Peyer's patch (tissue), 4 donors: ENCODE results near the gene MAML2. TPM values are rescaled to one million over a fixed set of nuclear protein-coding genes. Genes with fewer than 3 reads are reported as not detected.

Experiments used
- DNase-seq, 3 donors: peaks; one replicate each; pipeline ENCODE4 v3.0.0-alpha.2; 2017 to 2019
- H3K27ac ChIP-seq, 4 donors: fragments of 200-600 bp; sonication (generic); one replicate each; pipeline ENCODE4 v1.5.1; 2016 to 2019
- H3K27me3 ChIP-seq, 2 donors: fragments of 200-600 bp; sonication (generic); one replicate each; pipeline ENCODE4 v1.5.1; 2019
- H3K36me3 ChIP-seq, 3 donors: fragments of 200-600 bp; sonication (generic); one replicate each; pipeline ENCODE4 v1.5.1; 2016 to 2019
- H3K4me1 ChIP-seq, 4 donors: fragments of 200-600 bp; sonication (generic); one replicate each; pipeline ENCODE4 v1.5.1; 2016 to 2019
- H3K4me3 ChIP-seq, 4 donors: fragments of 200-600 bp; sonication (generic); 1 replicate in 3 of 4; 2 replicates in 1 of 4; pipeline ENCODE4 v1.5.1; 2016 to 2019; ENCODE audit warnings: mild to moderate bottlenecking in 1 of 4
- H3K9me3 ChIP-seq, 4 donors: fragments of 200-600 bp; sonication (generic); one replicate each; pipeline ENCODE4 v1.5.1; 2016 to 2019; ENCODE audit warnings: mild to moderate bottlenecking in 1 of 4
- POLR2A ChIP-seq, 2 donors: fragments of 450-650 bp; IDR thresholded peaks; one replicate each; pipeline ENCODE4 v1.5.1; 2017; ENCODE audit warnings: antibody characterized with exemption in 2 of 2, mild to moderate bottlenecking in 2 of 2, moderate library complexity in 2 of 2
- total RNA-seq, 4 donors: library from RNA; depleted of rRNA; stranded (reverse); fragments of >200 nt; gene quantifications; one replicate each; pipeline ENCODE4 v1.1.0, GENCODE V29; 2016
- TF ChIP-seq, protein P1 (sequence below), 6 experiments: fragments of 450-650 bp in 4 of 6; fragments of 200-600 bp in 2 of 6; sonication (generic) in 1 of 6; IDR thresholded peaks; one replicate each; pipeline ENCODE4 v1.5.1; 2017 to 2019; ENCODE audit warnings: antibody characterized with exemption in 6 of 6, mild to moderate bottlenecking in 3 of 6, moderate library complexity in 1 of 6

Gene MAML2
- total RNA-seq, 4 donors from 2014 or later, result 8.4 to 60.2 (median 22.7) TPM

- Histone ChIP-seq H3K4me1 (peaks cover 0 to 26% (median 8%) of the 10 kb centered on the region in 4 donors), H3K27ac (no peak overlapping the region)
- TF ChIP-seq POLR2A (IDR thresholded peaks at IDR 0.05), result no peak
- TF ChIP-seq, protein P1, sequence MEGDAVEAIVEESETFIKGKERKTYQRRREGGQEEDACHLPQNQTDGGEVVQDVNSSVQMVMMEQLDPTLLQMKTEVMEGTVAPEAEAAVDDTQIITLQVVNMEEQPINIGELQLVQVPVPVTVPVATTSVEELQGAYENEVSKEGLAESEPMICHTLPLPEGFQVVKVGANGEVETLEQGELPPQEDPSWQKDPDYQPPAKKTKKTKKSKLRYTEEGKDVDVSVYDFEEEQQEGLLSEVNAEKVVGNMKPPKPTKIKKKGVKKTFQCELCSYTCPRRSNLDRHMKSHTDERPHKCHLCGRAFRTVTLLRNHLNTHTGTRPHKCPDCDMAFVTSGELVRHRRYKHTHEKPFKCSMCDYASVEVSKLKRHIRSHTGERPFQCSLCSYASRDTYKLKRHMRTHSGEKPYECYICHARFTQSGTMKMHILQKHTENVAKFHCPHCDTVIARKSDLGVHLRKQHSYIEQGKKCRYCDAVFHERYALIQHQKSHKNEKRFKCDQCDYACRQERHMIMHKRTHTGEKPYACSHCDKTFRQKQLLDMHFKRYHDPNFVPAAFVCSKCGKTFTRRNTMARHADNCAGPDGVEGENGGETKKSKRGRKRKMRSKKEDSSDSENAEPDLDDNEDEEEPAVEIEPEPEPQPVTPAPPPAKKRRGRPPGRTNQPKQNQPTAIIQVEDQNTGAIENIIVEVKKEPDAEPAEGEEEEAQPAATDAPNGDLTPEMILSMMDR (IDR thresholded peaks at IDR 0.05), result no peak
These were observed 49.9 kb downstream of the MAML2 start for GRCh38 chr11:96293109-96293508.

GRCh38 chr11:96292291-96293010 lies 50.5 kb downstream of the MAML2 start:
- H3K4me1 ChIP-seq, result peaks cover 0 to 26% (median 8%) of the 10 kb centered on the region in 4 donors
- no peak for DNase-seq
- TF ChIP-seq, protein P1 (IDR thresholded peaks at IDR 0.05), result no peak
- TF ChIP-seq POLR2A (IDR thresholded peaks at IDR 0.05), result no peak
- H3K9me3 ChIP-seq, result no peaks in the 10 kb centered on the region
- H3K27me3 ChIP-seq, result no peaks in the 10 kb centered on the region
- H3K4me3 ChIP-seq, result no peak overlapping the region
- H3K36me3 ChIP-seq, result no peaks in the 10 kb centered on the region
- no peak overlapping the region for H3K27ac ChIP-seq

More at GRCh38 chr11:96293109-96293508, 49.9 kb downstream of the MAML2 start:
- H3K27me3 ChIP-seq, result no peaks in the 10 kb centered on the region
- H3K9me3 ChIP-seq, result no peaks in the 10 kb centered on the region
- H3K36me3 ChIP-seq, result no peaks in the 10 kb centered on the region
- no peak overlapping the region for H3K4me3 ChIP-seq
- DNase-seq, result no peak

- no peak overlapping the region for H3K27ac ChIP-seq
These were observed 52.4 kb downstream of the MAML2 start for GRCh38 chr11:96290631-96291030.

DNA sequence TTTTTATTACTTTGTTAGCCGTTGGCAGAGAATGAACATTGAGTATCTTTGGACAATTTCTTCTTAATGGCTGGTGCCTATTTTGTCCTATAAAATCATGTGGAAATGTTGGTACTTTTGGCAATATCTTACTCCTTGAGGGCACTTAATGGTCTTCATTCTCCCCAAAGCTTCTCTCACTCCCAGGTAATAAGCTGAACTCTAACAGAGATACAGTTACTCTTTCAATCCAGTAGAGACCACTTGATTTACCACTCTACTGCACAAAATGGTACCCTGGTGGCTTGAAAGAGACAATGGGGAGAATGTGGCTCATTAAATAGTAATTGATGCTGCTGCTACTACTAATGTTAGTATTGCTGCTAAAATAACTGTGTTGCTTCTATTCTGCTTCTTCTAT lies 53.0 kb downstream of the MAML2 start:
- Histone ChIP-seq H3K9me3 (no peaks in the 10 kb centered on the region), H3K27me3 (no peaks in the 10 kb centered on the region), H3K4me3 (no peak overlapping the region), H3K27ac (no peak overlapping the region), H3K4me1 (peaks cover 0 to 26% (median 8%) of the 10 kb centered on the region in 4 donors), H3K36me3 (no peaks in the 10 kb centered on the region)
- no peak for DNase-seq
- TF ChIP-seq, protein P1 (IDR thresholded peaks at IDR 0.05), result no peak
- TF ChIP-seq POLR2A (IDR thresholded peaks at IDR 0.05), result no peak

More at GRCh38 chr11:96290631-96291030, 52.4 kb downstream of the MAML2 start:
- Histone ChIP-seq H3K27me3 (no peaks in the 10 kb centered on the region), H3K4me3 (no peak overlapping the region), H3K36me3 (no peaks in the 10 kb centered on the region), H3K9me3 (no peaks in the 10 kb centered on the region), H3K4me1 (peaks cover 0 to 26% (median 8%) of the 10 kb centered on the region in 4 donors)
- no peak for DNase-seq
- no peak for TF ChIP-seq POLR2A (IDR thresholded peaks at IDR 0.05)
- TF ChIP-seq, protein P1 (IDR thresholded peaks at IDR 0.05), result peak in 1 of 6 experiments; percentile 25

- no peak overlapping the region for H3K27ac ChIP-seq
- no peak overlapping the region for H3K4me3 ChIP-seq
- H3K4me1 ChIP-seq, result peaks cover 0 to 16% (median 4%) of the 10 kb centered on the region in 4 donors
- TF ChIP-seq POLR2A (IDR thresholded peaks at IDR 0.05), result no peak
- TF ChIP-seq, protein P1 (IDR thresholded peaks at IDR 0.05), result no peak
- no peaks in the 10 kb centered on the region for H3K27me3 ChIP-seq
- H3K9me3 ChIP-seq, result no peaks in the 10 kb centered on the region
- no peak for DNase-seq
- H3K36me3 ChIP-seq, result no peaks in the 10 kb centered on the region
These were observed 54.1 kb downstream of the MAML2 start for GRCh38 chr11:96288915-96289314.
